AG09309 (cell line): ENCODE results near the gene LEMD1.

Source experiments
- DNase-seq: peaks from one replicate; pipeline ENCODE4 v3.0.0-alpha.2; 2010; ENCODE audit warnings: low read depth
- H3K4me3 ChIP-seq: 2 replicates; pipeline ENCODE4 v1.5.1; 2011; ENCODE audit warnings: mild to moderate bottlenecking, low read depth, low read length, moderate library complexity; ENCODE audit not compliant: control insufficient read depth
- CTCF ChIP-seq: IDR thresholded peaks from 2 replicates; pipeline ENCODE4 v1.5.1; 2011; ENCODE audit warnings: mild to moderate bottlenecking, low read depth, low read length, inconsistent platforms; ENCODE audit not compliant: insufficient read depth, control insufficient read depth; ENCODE audit errors: missing control alignments

LEMD1 gene

GRCh38 chr1:205374210-205375078 is 47.4 kb downstream of the LEMD1 start:
- no peak for DNase-seq
- no peak overlapping the region for H3K4me3 ChIP-seq
- no peak for TF ChIP-seq CTCF

- no peak for TF ChIP-seq CTCF
- no peak overlapping the region for H3K4me3 ChIP-seq
- DNase-seq = no peak
These were observed 48.1 kb downstream of the LEMD1 start for GRCh38 chr1:205373798-205374175.

GRCh38 chr1:205373022-205373797 is 48.6 kb downstream of the LEMD1 start:
- no peak for DNase-seq
- H3K4me3 ChIP-seq = no peak overlapping the region
- no peak for TF ChIP-seq CTCF

GRCh38 chr1:205371871-205372660 is 49.8 kb downstream of the LEMD1 start:
- TF ChIP-seq CTCF = no peak
- no peak for DNase-seq
- H3K4me3 ChIP-seq = no peak overlapping the region

GRCh38 chr1:205370780-205371179 is 51.1 kb downstream of the LEMD1 start:
- TF ChIP-seq CTCF = no peak
- DNase-seq = no peak
- no peak overlapping the region for H3K4me3 ChIP-seq

- H3K4me3 ChIP-seq = no peak overlapping the region
- TF ChIP-seq CTCF = no peak
- no peak for DNase-seq
These were observed 52.1 kb downstream of the LEMD1 start for GRCh38 chr1:205369701-205370123.
